Measurements from ENCODE around the gene RBM28. TPM values are rescaled to one million over a fixed set of nuclear protein-coding genes. Genes with fewer than 3 reads are reported as not detected.

The RBM28 gene
- total RNA-seq, 1 donor from 2014 or later = 73.7 TPM

- no peak overlapping the region for H3K4me3 Mint-ChIP-seq
- no peaks in the 10 kb centered on the region for H3K36me3 Mint-ChIP-seq (ENCODE audit: low read depth)
- DNase-seq (ENCODE audit: low read depth, low spot score) = no peak
- H3K27ac Mint-ChIP-seq (ENCODE audit: unreplicated experiment) = no peak overlapping the region
- no peaks in the 10 kb centered on the region for H3K27me3 Mint-ChIP-seq (ENCODE audit: low read depth)
- TF ChIP-seq CTCF (conservative IDR thresholded peaks at IDR 0.05) = no peak
- peaks cover 19% of the 10 kb centered on the region for H3K4me1 Mint-ChIP-seq
- no peaks in the 10 kb centered on the region for H3K9me3 Mint-ChIP-seq
Observed at GRCh38 chr7:128265156-128265905, 78.4 kb downstream of the RBM28 start.

GRCh38 chr7:128264477-128264876 lies 79.2 kb downstream of the RBM28 start:
- TF ChIP-seq CTCF (conservative IDR thresholded peaks at IDR 0.05) = no peak
- Mint-ChIP-seq H3K27me3 (ENCODE audit: low read depth) (no peaks in the 10 kb centered on the region), H3K36me3 (ENCODE audit: low read depth) (no peaks in the 10 kb centered on the region), H3K4me1 (peaks cover 19% of the 10 kb centered on the region), H3K27ac (ENCODE audit: unreplicated experiment) (no peak overlapping the region), H3K9me3 (no peaks in the 10 kb centered on the region), H3K4me3 (no peak overlapping the region)
- no peak for DNase-seq (ENCODE audit: low read depth, low spot score)

DNA sequence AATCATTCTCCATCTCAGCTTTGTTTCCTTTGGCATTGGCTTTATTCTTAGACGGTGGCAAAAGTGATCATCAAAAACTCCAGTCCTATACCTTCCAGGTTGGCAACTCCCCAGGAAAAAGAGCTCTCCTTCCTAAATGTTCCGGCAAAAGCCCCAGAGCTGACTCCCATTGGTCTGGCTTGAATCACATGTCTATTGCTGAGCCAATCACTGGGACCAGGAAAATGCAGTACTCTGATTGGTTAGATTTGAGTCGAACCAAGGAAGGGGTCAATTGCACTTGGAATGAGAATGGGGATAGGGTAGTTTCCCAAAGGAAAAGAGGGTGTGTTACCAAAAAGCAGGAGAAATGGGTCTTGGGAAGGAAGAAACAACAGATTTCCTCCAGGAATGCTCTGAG lies 80.3 kb downstream of the RBM28 start:
- TF ChIP-seq CTCF (conservative IDR thresholded peaks at IDR 0.05) = no peak
- peaks cover 19% of the 10 kb centered on the region for H3K4me1 Mint-ChIP-seq
- DNase-seq (ENCODE audit: low read depth, low spot score) = no peak
- no peak overlapping the region for H3K27ac Mint-ChIP-seq (ENCODE audit: unreplicated experiment)
- no peak overlapping the region for H3K4me3 Mint-ChIP-seq
- H3K9me3 Mint-ChIP-seq = no peaks in the 10 kb centered on the region
- H3K36me3 Mint-ChIP-seq (ENCODE audit: low read depth) = no peaks in the 10 kb centered on the region
- H3K27me3 Mint-ChIP-seq (ENCODE audit: low read depth) = no peaks in the 10 kb centered on the region

DNA sequence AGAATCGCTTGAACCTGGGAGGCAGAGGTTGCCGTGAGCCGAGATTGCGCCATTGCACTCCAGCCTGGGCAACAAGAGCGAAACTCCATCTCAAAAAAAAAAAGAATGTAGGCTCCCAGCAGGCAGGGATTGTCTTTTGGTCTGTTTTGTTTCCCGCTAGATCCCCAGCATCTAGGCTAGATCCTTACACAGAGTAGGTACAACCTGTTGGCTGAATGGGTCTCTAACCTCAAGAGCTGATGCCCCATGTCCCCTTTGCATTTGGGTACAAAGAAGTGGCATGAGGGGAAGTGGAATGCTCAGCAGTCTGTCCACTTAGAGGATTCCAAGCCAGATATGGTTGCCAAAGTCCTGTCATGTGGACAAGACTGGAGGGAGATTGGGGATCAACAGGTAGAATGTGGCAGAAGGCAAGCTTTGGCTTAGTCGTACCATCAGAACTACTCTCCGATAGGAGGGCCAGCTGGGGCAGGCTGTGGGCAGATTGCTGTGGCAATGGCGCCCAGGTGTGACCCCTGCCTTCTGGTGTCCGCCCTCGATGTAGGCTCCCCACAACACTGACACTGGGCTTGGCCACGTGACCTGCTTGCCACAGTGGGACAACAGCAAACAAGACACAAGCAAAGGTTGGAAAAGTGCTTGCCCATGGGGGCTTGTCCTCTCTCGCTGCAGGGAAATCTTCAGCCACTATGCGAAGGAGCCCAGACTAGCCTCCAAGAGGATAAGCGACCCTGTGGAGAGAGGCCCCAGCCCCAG lies 81.3 kb downstream of the RBM28 start:
- H3K27me3 Mint-ChIP-seq (ENCODE audit: low read depth) = no peaks in the 10 kb centered on the region
- no peaks in the 10 kb centered on the region for H3K36me3 Mint-ChIP-seq (ENCODE audit: low read depth)
- H3K9me3 Mint-ChIP-seq = no peaks in the 10 kb centered on the region

More for the DNA sequence above, 81.3 kb downstream of the RBM28 start:
- peaks cover 15% of the 10 kb centered on the region for H3K4me1 Mint-ChIP-seq
- no peak for TF ChIP-seq CTCF (conservative IDR thresholded peaks at IDR 0.05)
- no peak overlapping the region for H3K27ac Mint-ChIP-seq (ENCODE audit: unreplicated experiment)
- no peak overlapping the region for H3K4me3 Mint-ChIP-seq
- DNase-seq (ENCODE audit: low read depth, low spot score) = no peak
